ENCODE measurements around the gene SLC36A4.
"Not testable (repeated sequence)": the region's sequence is repeated elsewhere in the genome, so short reads cannot be mapped to it uniquely, and the experiment has no call there.

SLC36A4 gene

GRCh38 chr11:93197380-93198214, at the start of gene SLC36A4:
SLC36A4 (minus strand) TSS chr11:93197991; CDS start chr11:93197832, 159 bp downstream.
- DNase-seq (ENCODE audit: low read depth), result peak; percentile 70

GRCh38 chr11:93246790-93247189, 49.0 kb upstream of the SLC36A4 start:
- DNase-seq (ENCODE audit: low read depth), result not testable (repeated sequence)

GRCh38 chr11:93244018-93244417, 46.2 kb upstream of the SLC36A4 start:
- DNase-seq (ENCODE audit: low read depth), result no peak

GRCh38 chr11:93239966-93240365, 42.2 kb upstream of the SLC36A4 start:
- no peak for DNase-seq (ENCODE audit: low read depth)

- DNase-seq (ENCODE audit: low read depth), result no peak
Measured at GRCh38 chr11:93238956-93239355, 41.2 kb upstream of the SLC36A4 start.

- DNase-seq (ENCODE audit: low read depth), result no peak
Measured at GRCh38 chr11:93236741-93237675, 39.2 kb upstream of the SLC36A4 start.

GRCh38 chr11:93234602-93235207, 36.9 kb upstream of the SLC36A4 start:
- DNase-seq (ENCODE audit: low read depth), result peak; percentile 34

GRCh38 chr11:93229876-93230275, 32.1 kb upstream of the SLC36A4 start:
- no peak for DNase-seq (ENCODE audit: low read depth)

- no peak for DNase-seq (ENCODE audit: low read depth)
Measured at GRCh38 chr11:93225662-93226061, 27.9 kb upstream of the SLC36A4 start.

- DNase-seq (ENCODE audit: low read depth), result no peak
Measured at GRCh38 chr11:93221539-93221938, 23.7 kb upstream of the SLC36A4 start.

GRCh38 chr11:93220078-93220477, 22.3 kb upstream of the SLC36A4 start:
- no peak for DNase-seq (ENCODE audit: low read depth)

GRCh38 chr11:93219440-93219839, 21.6 kb upstream of the SLC36A4 start:
- no peak for DNase-seq (ENCODE audit: low read depth)

- no peak for DNase-seq (ENCODE audit: low read depth)
Measured at GRCh38 chr11:93216511-93217101, 18.8 kb upstream of the SLC36A4 start.

- DNase-seq (ENCODE audit: low read depth), result no peak
Measured at GRCh38 chr11:93213622-93214021, 15.8 kb upstream of the SLC36A4 start.

GRCh38 chr11:93212094-93212493, 14.3 kb upstream of the SLC36A4 start:
- DNase-seq (ENCODE audit: low read depth), result no peak

- DNase-seq (ENCODE audit: low read depth), result no peak
Measured at GRCh38 chr11:93209466-93209865, 11.7 kb upstream of the SLC36A4 start.

- DNase-seq (ENCODE audit: low read depth), result no peak
Measured at GRCh38 chr11:93208663-93209270, 11.0 kb upstream of the SLC36A4 start.

GRCh38 chr11:93199616-93200015, 1.8 kb upstream of the SLC36A4 start:
- DNase-seq (ENCODE audit: low read depth), result no peak

GRCh38 chr11:93198215-93198845, 539 bp upstream of the SLC36A4 start:
- DNase-seq (ENCODE audit: low read depth), result no peak

GRCh38 chr11:93196816-93197379, 893 bp downstream of the SLC36A4 start:
- no peak for DNase-seq (ENCODE audit: low read depth)

Measured in activated T-helper 1 cell treated with Interleukin-2 at 50 U/mL for 16 hours (primary cell).